Keratinocyte (primary cell): ENCODE results near the gene LSG1. TPM values are rescaled to one million over a fixed set of nuclear protein-coding genes. Genes with fewer than 3 reads are reported as not detected.

Experiments used
- DNase-seq: peaks from one replicate; pipeline ENCODE4 v3.0.0-alpha.2; 2011; ENCODE audit warnings: low read depth, missing footprints, low spot score
- FAIRE-seq: peaks from 2 replicates; lab custom pipeline; 2011; peaks lifted over from hg19 to GRCh38; lab: Jason Lieb, UNC
- H2AFZ ChIP-seq: 2 replicates; pipeline ENCODE4 v1.6.0; 2012; ENCODE audit warnings: low read length, control low read depth, inconsistent platforms; ENCODE audit not compliant: control insufficient read depth
- H3K27ac ChIP-seq: 2 replicates; pipeline ENCODE4 v1.5.1; 2011; ENCODE audit warnings: low read length; ENCODE audit not compliant: control insufficient read depth, insufficient read depth
- H3K27me3 ChIP-seq: 3 replicates; pipeline ENCODE4 v1.6.0; 2011; ENCODE audit warnings: low read length; ENCODE audit not compliant: control insufficient read depth, insufficient read depth; ENCODE audit errors: extremely low read depth
- H3K36me3 ChIP-seq, 2 experiments: 2 replicates in 1 of 2; 3 replicates in 1 of 2; pipeline ENCODE4 v1.5.1; 2011; ENCODE audit warnings: low read length in 2 of 2, mild to moderate bottlenecking in 1 of 2; ENCODE audit not compliant: control insufficient read depth in 2 of 2, insufficient read depth in 2 of 2; ENCODE audit errors: extremely low read depth in 1 of 2
- H3K4me1 ChIP-seq: 3 replicates; pipeline ENCODE4 v1.5.1; 2011; ENCODE audit warnings: low read length; ENCODE audit not compliant: control insufficient read depth, insufficient read depth; ENCODE audit errors: extremely low read depth
- H3K4me2 ChIP-seq: 3 replicates; pipeline ENCODE4 v1.6.0; 2011; ENCODE audit warnings: low read depth, low read length; ENCODE audit not compliant: control insufficient read depth, insufficient read depth; ENCODE audit errors: extremely low read depth
- H3K4me3 ChIP-seq, 3 experiments: fragments of 200-600 bp in 1 of 3; sonication (generic) in 1 of 3; 2 replicates in 2 of 3; 3 replicates in 1 of 3; pipeline ENCODE4 v1.5.1; 2011 to 2016; ENCODE audit warnings: low read length in 3 of 3, mild to moderate bottlenecking in 3 of 3, control low read depth in 2 of 3, inconsistent platforms in 1 of 3, low read depth in 1 of 3, mixed read lengths in 1 of 3, mixed run types in 1 of 3, moderate library complexity in 1 of 3; ENCODE audit not compliant: control insufficient read depth in 2 of 3, insufficient read depth in 2 of 3; ENCODE audit errors: extremely low read depth in 1 of 3
- H3K79me2 ChIP-seq: 2 replicates; pipeline ENCODE4 v1.6.0; 2012; ENCODE audit warnings: low read length; ENCODE audit not compliant: control insufficient read depth, insufficient read depth
- H3K9ac ChIP-seq: 3 replicates; pipeline ENCODE4 v1.6.0; 2011; ENCODE audit warnings: low read length; ENCODE audit not compliant: control insufficient read depth, insufficient read depth; ENCODE audit errors: extremely low read depth
- H3K9me1 ChIP-seq: 3 replicates; pipeline ENCODE4 v1.6.0; 2011; ENCODE audit warnings: low read length; ENCODE audit not compliant: control insufficient read depth, insufficient read depth; ENCODE audit errors: extremely low read depth
- H3K9me3 ChIP-seq: 2 replicates; pipeline ENCODE4 v1.5.1; 2012; ENCODE audit warnings: low read depth, low read length; ENCODE audit not compliant: control insufficient read depth
- H4K20me1 ChIP-seq: 3 replicates; pipeline ENCODE4 v1.6.0; 2011; ENCODE audit warnings: low read length; ENCODE audit not compliant: control insufficient read depth, insufficient read depth; ENCODE audit errors: extremely low read depth
- CTCF ChIP-seq, 3 experiments: IDR thresholded peaks in 1 of 3; conservative IDR thresholded peaks in 1 of 3; optimal IDR thresholded peaks in 1 of 3; 2 replicates in 2 of 3; 3 replicates in 1 of 3; pipeline versions ENCODE3 to v1.5.1; 2011; ENCODE audit warnings: low read length in 3 of 3, mild to moderate bottlenecking in 3 of 3, moderate library complexity in 2 of 3, control low read depth in 1 of 3, inconsistent platforms in 1 of 3; ENCODE audit not compliant: insufficient read depth in 2 of 3; ENCODE audit errors: extremely low read depth in 1 of 3
- EZH2 ChIP-seq: IDR thresholded peaks from one replicate; pipeline ENCODE4 v1.6.1; 2012; ENCODE audit warnings: inconsistent platforms, mild to moderate bottlenecking, low read length, moderate library complexity
- dilution Hi-C: fragments of 300-500 bp; cut with MboI; formaldehyde crosslinking; loops from one replicate; pipeline ENCODE4 v1.7.0; 2020; ENCODE audit warnings: low sequenced_read_pairs; ENCODE audit not compliant: extremely low pct_ligation_motif_present
- polyA plus RNA-seq, 5 experiments: library from polyadenylated mRNA; depleted of rRNA in 3 of 5; stranded (reverse) in 3 of 5; stranded (forward) in 1 of 5; unstranded in 1 of 5; fragments of >200 nt; gene quantifications; 1 replicate in 1 of 5; 2 replicates in 3 of 5; 3 replicates in 1 of 5; pipeline versions ENCODE4 v1.2.1 to v1.2.3, GENCODE V29; 2011 to 2012; ENCODE audit warnings: missing spikeins in 2 of 5, low read depth in 1 of 5, low replicate concordance in 1 of 5

LSG1 gene
- polyA plus RNA-seq, 1 donor (not counting 4 experiments of a cell fraction or from before 2014, with no cell fraction given), result 40.7 TPM

GRCh38 chr3:194657439-194657838 lies 14.6 kb downstream of the LSG1 start:
- H2AFZ ChIP-seq, result no peak overlapping the region
- FAIRE-seq (no peak), DNase-seq (no peak)
- H3K9me1 ChIP-seq, result no peaks in the 10 kb centered on the region
- dilution Hi-C loops, result no loop called here
- H3K27me3 ChIP-seq, result no peaks in the 10 kb centered on the region
- TF ChIP-seq EZH2 (no peak), CTCF (optimal IDR thresholded peaks at IDR 0.05 in 1 of 3, IDR thresholded peaks at IDR 0.05 in 1 of 3, conservative IDR thresholded peaks at IDR 0.05 in 1 of 3; ENCODE audit: extremely low read depth in 1 of 3, insufficient read depth in 2 of 3, low read length in 3 of 3) (no peak)
- no peaks in the 10 kb centered on the region for H3K4me1 ChIP-seq
- H3K9ac ChIP-seq, result no peak overlapping the region
- H3K9me3 ChIP-seq, result no peaks in the 10 kb centered on the region
- no peak overlapping the region for H3K27ac ChIP-seq
- no peak overlapping the region for H3K4me2 ChIP-seq
- peaks cover 1% of the 10 kb centered on the region for H3K79me2 ChIP-seq
- no peak overlapping the region for H3K4me3 ChIP-seq
- no peaks in the 10 kb centered on the region for H4K20me1 ChIP-seq
- peaks cover 17 to 19% of the 10 kb centered on the region in 2 experiments for H3K36me3 ChIP-seq

DNA sequence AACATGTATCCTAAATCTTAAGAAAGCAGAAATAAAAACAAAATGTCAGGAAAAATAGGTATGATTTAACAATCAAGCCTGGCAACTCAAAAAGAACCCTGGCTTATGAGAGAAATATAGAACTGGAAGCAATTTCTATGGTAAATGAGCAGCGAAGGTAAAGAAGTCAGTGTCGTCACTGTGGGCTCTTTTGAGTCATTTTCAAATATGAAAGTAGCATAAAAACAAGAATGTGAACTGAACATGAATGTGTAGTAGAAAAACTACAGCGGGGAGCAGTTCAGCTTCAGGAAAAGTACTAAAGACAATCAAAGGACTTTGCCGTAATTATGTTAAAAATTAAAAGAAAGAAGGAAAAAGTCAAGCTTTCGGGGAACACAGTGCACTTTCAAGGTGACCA lies 17.5 kb downstream of the LSG1 start:
- dilution Hi-C loops, result no loop called here
- no peaks in the 10 kb centered on the region for H3K27me3 ChIP-seq
- H3K9me1 ChIP-seq, result no peaks in the 10 kb centered on the region
- DNase-seq (no peak), FAIRE-seq (no peak)
- H3K27ac ChIP-seq, result no peak overlapping the region
- H3K4me1 ChIP-seq, result no peaks in the 10 kb centered on the region
- H4K20me1 ChIP-seq, result no peaks in the 10 kb centered on the region
- H3K9ac ChIP-seq, result no peak overlapping the region
- H3K4me2 ChIP-seq, result no peak overlapping the region
- no peak for TF ChIP-seq CTCF (optimal IDR thresholded peaks at IDR 0.05 in 1 of 3, IDR thresholded peaks at IDR 0.05 in 1 of 3, conservative IDR thresholded peaks at IDR 0.05 in 1 of 3; ENCODE audit: extremely low read depth in 1 of 3, insufficient read depth in 2 of 3, low read length in 3 of 3)
- no peak for TF ChIP-seq EZH2
- H3K4me3 ChIP-seq, result no peak overlapping the region
- no peak overlapping the region for H2AFZ ChIP-seq
- no peaks in the 10 kb centered on the region for H3K79me2 ChIP-seq
- peaks cover 19 to 26% of the 10 kb centered on the region in 2 experiments for H3K36me3 ChIP-seq
- H3K9me3 ChIP-seq, result no peaks in the 10 kb centered on the region
